ENCODE results near the gene PLXNA1. TPM values are rescaled to one million over a fixed set of nuclear protein-coding genes. Genes with fewer than 3 reads are reported as not detected.

The PLXNA1 gene
- total RNA-seq, 1 donor from 2014 or later, result 55.2 TPM

GRCh38 chr3:127012091-127012490 is 29.2 kb downstream of the PLXNA1 start:
- H3K36me3 Mint-ChIP-seq, result peaks cover 9% of the 10 kb centered on the region

GRCh38 chr3:127013181-127013580 is 30.3 kb downstream of the PLXNA1 start:
- Mint-ChIP-seq H3K36me3 (peaks cover 10% of the 10 kb centered on the region), H3K27me3 (ENCODE audit: low read depth) (no peaks in the 10 kb centered on the region), H3K9me3 (no peaks in the 10 kb centered on the region), H3K27ac (no peak overlapping the region), H3K4me3 (no peak overlapping the region), H3K4me1 (peaks cover 8% of the 10 kb centered on the region)
- no peak for TF ChIP-seq CTCF (IDR thresholded peaks at IDR 0.05; ENCODE audit: unreplicated experiment)
- DNase-seq (ENCODE audit: low spot score in 2 of 2, unreplicated experiment in 2 of 2), result no peak

More at GRCh38 chr3:127012091-127012490, 29.2 kb downstream of the PLXNA1 start:
- no peak for TF ChIP-seq CTCF (IDR thresholded peaks at IDR 0.05; ENCODE audit: unreplicated experiment)
- no peaks in the 10 kb centered on the region for H3K9me3 Mint-ChIP-seq
- no peak overlapping the region for H3K4me3 Mint-ChIP-seq
- peaks cover 8% of the 10 kb centered on the region for H3K4me1 Mint-ChIP-seq
- DNase-seq (ENCODE audit: low spot score in 2 of 2, unreplicated experiment in 2 of 2), result no peak
- H3K27ac Mint-ChIP-seq, result no peak overlapping the region
- no peaks in the 10 kb centered on the region for H3K27me3 Mint-ChIP-seq (ENCODE audit: low read depth)

GRCh38 chr3:127013758-127014535 is 31.0 kb downstream of the PLXNA1 start:
- H3K4me1 Mint-ChIP-seq, result peaks cover 8% of the 10 kb centered on the region
- DNase-seq (ENCODE audit: low spot score in 2 of 2, unreplicated experiment in 2 of 2), result no peak
- no peak overlapping the region for H3K27ac Mint-ChIP-seq
- no peaks in the 10 kb centered on the region for H3K27me3 Mint-ChIP-seq (ENCODE audit: low read depth)
- peaks cover 13% of the 10 kb centered on the region for H3K36me3 Mint-ChIP-seq
- no peak overlapping the region for H3K4me3 Mint-ChIP-seq
- TF ChIP-seq CTCF (IDR thresholded peaks at IDR 0.05; ENCODE audit: unreplicated experiment), result no peak
- no peaks in the 10 kb centered on the region for H3K9me3 Mint-ChIP-seq

GRCh38 chr3:127014536-127015281 is 31.8 kb downstream of the PLXNA1 start:
- DNase-seq (ENCODE audit: low spot score in 2 of 2, unreplicated experiment in 2 of 2), result no peak
- no peak overlapping the region for H3K27ac Mint-ChIP-seq
- no peak for TF ChIP-seq CTCF (IDR thresholded peaks at IDR 0.05; ENCODE audit: unreplicated experiment)
- H3K27me3 Mint-ChIP-seq (ENCODE audit: low read depth), result no peaks in the 10 kb centered on the region
- H3K4me1 Mint-ChIP-seq, result peaks cover 8% of the 10 kb centered on the region
- H3K4me3 Mint-ChIP-seq, result no peak overlapping the region
- peaks cover 13% of the 10 kb centered on the region for H3K36me3 Mint-ChIP-seq
- H3K9me3 Mint-ChIP-seq, result no peaks in the 10 kb centered on the region

- Mint-ChIP-seq H3K27ac (no peak overlapping the region), H3K4me1 (peaks cover 8% of the 10 kb centered on the region), H3K36me3 (peaks cover 13% of the 10 kb centered on the region), H3K4me3 (no peak overlapping the region), H3K9me3 (no peaks in the 10 kb centered on the region), H3K27me3 (ENCODE audit: low read depth) (no peaks in the 10 kb centered on the region)
- no peak for TF ChIP-seq CTCF (IDR thresholded peaks at IDR 0.05; ENCODE audit: unreplicated experiment)
- DNase-seq (ENCODE audit: low spot score in 2 of 2, unreplicated experiment in 2 of 2), result no peak
Measured at GRCh38 chr3:127015282-127016042, 32.5 kb downstream of the PLXNA1 start.

Data from mesothelial cell of epicardium (in vitro differentiated cells).